Middle frontal gyrus (tissue), 1 donor: ENCODE results near the gene PTP4A1.
"Not testable (repeated sequence)": the region's sequence is repeated elsewhere in the genome, so short reads cannot be mapped to it uniquely, and the experiment has no call there.

Source experiments
- DNase-seq: peaks from one replicate; pipeline ENCODE4 v3.0.0-alpha.2; 2015; ENCODE audit warnings: low spot score; ENCODE audit errors: extremely low spot score

The PTP4A1 gene

GRCh38 chr6:63572044-63572746 is at the start of gene PTP4A1, which contains the start of gene LOC128125822:
PTP4A1 (plus strand) TSS chr6:63572480; CDS start chr6:63576881, 4,401 bp downstream.
LOC128125822 (plus strand) TSS chr6:63572480.
- DNase-seq: peak; percentile 90

GRCh38 chr6:63522911-63523287 is 49.4 kb upstream of the PTP4A1 start:
- not testable (repeated sequence) for DNase-seq

GRCh38 chr6:63523630-63524029 is 48.6 kb upstream of the PTP4A1 start:
- no peak for DNase-seq

GRCh38 chr6:63525186-63525878 is 46.9 kb upstream of the PTP4A1 start:
- DNase-seq: no peak

GRCh38 chr6:63526931-63527330 is 45.3 kb upstream of the PTP4A1 start:
- no peak for DNase-seq

- no peak for DNase-seq
Measured at GRCh38 chr6:63527658-63528514, 44.4 kb upstream of the PTP4A1 start.

- DNase-seq: no peak
Measured at GRCh38 chr6:63529498-63529897, 42.8 kb upstream of the PTP4A1 start.

- no peak for DNase-seq
Measured at GRCh38 chr6:63530182-63530581, 42.1 kb upstream of the PTP4A1 start.

GRCh38 chr6:63530991-63531390 is 41.3 kb upstream of the PTP4A1 start:
- no peak for DNase-seq

- no peak for DNase-seq
Measured at GRCh38 chr6:63533026-63533425, 39.3 kb upstream of the PTP4A1 start.

- DNase-seq: no peak
Measured at GRCh38 chr6:63533952-63534351, 38.3 kb upstream of the PTP4A1 start.

GRCh38 chr6:63537201-63537958 is 34.9 kb upstream of the PTP4A1 start:
- DNase-seq: no peak

- DNase-seq: no peak
Measured at GRCh38 chr6:63537959-63538300, 34.4 kb upstream of the PTP4A1 start.

- DNase-seq: no peak
Measured at GRCh38 chr6:63538550-63538949, 33.7 kb upstream of the PTP4A1 start.

GRCh38 chr6:63543001-63543400 is 29.3 kb upstream of the PTP4A1 start:
- DNase-seq: no peak

- DNase-seq: no peak
Measured at GRCh38 chr6:63543982-63544381, 28.3 kb upstream of the PTP4A1 start.

- DNase-seq: no peak
Measured at GRCh38 chr6:63546236-63546635, 26.0 kb upstream of the PTP4A1 start.

GRCh38 chr6:63546697-63547096 is 25.6 kb upstream of the PTP4A1 start:
- no peak for DNase-seq

- no peak for DNase-seq
Measured at GRCh38 chr6:63549076-63549475, 23.2 kb upstream of the PTP4A1 start.

- no peak for DNase-seq
Measured at GRCh38 chr6:63553208-63553607, 19.1 kb upstream of the PTP4A1 start.

GRCh38 chr6:63553900-63554299 is 18.4 kb upstream of the PTP4A1 start:
- no peak for DNase-seq
